Stimulated activated CD8-positive, alpha-beta memory T cell treated with anti-CD3 and anti-CD28 coated beads, Interleukin-4, amount 100 ng/mL, for 24 hours (primary cell): ENCODE data around the gene WNT10A.

Experiments used
- DNase-seq: peaks from one replicate; pipeline ENCODE4 v3.0.0-alpha.2; 2020; ENCODE audit warnings: low read depth

WNT10A gene

DNA sequence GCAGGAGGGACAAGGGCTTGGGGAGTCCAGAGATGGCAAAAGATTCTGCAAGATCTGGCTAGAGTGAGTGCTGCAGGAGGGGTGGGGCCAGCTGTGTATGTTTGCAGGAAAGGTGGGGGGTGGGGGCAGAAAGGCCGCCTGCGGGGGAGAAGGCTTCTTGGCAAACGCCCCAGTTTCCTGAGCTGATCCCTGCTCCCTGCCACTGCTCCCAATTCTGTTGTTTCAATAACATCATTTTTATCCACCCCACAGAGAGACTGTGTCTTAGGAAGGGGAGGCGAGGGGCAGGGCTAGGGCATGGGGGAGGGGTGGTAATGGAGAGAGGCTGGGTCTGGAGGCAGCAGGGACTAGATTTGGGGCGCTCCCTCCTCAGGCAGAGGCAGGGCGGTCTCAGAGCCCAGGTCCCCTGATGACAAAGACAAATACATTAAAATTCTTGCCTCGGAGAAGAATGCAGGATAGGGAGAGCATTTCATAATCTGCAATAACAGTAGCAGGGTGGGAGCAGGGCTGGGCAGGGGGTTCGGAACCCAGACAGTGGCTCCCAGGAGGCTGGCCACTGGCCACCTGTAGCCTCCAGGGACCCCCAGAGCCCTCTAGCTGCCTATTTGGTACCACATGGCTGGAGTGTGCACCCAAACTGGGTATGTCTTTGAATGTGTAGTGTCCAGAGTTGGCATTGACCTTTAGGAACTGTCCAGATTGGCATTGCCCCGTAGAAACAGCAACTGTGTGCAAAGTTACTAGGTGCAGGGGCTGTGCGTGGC lies 23.1 kb upstream of the WNT10A start:
- DNase-seq: no peak

GRCh38 chr2:218858138-218858445 lies 22.6 kb upstream of the WNT10A start:
- no peak for DNase-seq

GRCh38 chr2:218858671-218859555 lies 21.7 kb upstream of the WNT10A start:
- no peak for DNase-seq

DNA sequence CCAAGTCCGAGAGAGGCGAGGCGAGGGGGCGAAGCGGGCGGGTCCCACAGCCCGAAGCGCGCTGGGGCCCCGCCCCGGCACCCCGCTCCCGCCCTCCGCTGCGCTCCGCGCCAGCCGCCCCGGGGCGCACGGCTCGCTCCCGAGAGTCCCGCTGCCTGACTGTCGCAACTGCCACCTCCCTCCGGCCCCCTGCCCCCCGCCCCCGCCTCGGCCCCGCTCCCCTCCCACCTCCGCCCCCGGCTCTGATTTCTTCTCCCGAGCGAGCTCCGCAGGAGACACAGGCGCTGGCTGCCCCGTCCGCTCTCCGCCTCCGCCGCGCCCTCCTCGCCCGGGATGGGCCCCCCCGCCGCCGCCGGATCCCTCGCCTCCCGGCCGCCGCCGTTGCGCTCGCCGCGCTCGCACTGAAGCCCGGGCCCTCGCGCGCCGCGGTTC lies 21.1 kb upstream of the WNT10A start, which contains the start of gene WNT6:
Gene WNT6 (plus strand): TSS at position 250 of the 432 bp plus-strand sequence. CDS start 233 bp downstream, outside the sequence.
- no peak for DNase-seq

- no peak for DNase-seq
Observed at GRCh38 chr2:218859988-218860831, 20.4 kb upstream of the WNT10A start.

- no peak for DNase-seq
Observed at GRCh38 chr2:218860950-218861381, 19.7 kb upstream of the WNT10A start.

- no peak for DNase-seq
Observed at GRCh38 chr2:218861645-218862318, 18.9 kb upstream of the WNT10A start.

- DNase-seq: no peak
Observed at GRCh38 chr2:218863021-218863520, 17.6 kb upstream of the WNT10A start.

DNA sequence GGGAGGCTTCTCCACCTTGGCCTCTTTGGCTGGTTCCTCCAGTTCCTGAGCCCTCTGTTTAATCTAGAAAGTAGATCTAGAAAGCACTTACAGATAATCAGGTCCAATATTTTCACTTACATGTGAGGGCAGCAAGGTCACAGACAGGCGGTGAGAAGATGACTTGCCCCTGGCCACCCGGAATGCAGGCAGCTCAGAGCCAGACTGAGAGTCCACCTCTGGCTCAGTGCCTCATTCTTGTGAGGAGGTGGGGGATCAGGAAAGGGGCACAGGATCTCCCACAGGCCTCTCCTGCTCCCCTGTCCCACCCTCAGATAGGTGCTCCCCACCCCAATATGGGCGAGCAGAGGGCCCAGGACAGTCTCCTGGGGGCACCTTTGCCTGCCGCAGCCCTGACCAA lies 15.3 kb upstream of the WNT10A start:
- no peak for DNase-seq

GRCh38 chr2:218865999-218866398 lies 14.7 kb upstream of the WNT10A start:
- DNase-seq: no peak

DNA sequence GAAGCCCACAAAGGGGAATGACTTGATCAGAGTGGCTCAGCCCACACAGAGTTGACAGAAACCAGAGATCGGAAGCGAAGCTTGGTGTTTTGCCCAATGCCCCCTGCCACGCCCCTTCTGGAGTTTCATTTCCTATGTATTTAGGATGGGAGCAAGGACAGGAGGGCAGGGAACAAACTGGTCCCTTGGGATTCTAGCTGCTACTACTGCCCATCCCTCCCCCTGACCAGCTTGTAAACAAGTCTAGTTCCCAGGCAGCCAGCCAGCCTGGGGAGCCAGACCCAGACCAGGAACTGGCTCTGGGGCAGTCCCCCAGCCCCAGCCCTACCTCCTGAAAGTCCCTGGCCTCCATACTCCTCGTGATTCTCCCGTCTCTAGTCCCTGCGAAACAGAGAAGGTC lies 12.8 kb upstream of the WNT10A start:
- no peak for DNase-seq

GRCh38 chr2:218869064-218869463 lies 11.6 kb upstream of the WNT10A start:
- no peak for DNase-seq

- DNase-seq: no peak
Observed at GRCh38 chr2:218870984-218871344, 9.7 kb upstream of the WNT10A start.

DNA sequence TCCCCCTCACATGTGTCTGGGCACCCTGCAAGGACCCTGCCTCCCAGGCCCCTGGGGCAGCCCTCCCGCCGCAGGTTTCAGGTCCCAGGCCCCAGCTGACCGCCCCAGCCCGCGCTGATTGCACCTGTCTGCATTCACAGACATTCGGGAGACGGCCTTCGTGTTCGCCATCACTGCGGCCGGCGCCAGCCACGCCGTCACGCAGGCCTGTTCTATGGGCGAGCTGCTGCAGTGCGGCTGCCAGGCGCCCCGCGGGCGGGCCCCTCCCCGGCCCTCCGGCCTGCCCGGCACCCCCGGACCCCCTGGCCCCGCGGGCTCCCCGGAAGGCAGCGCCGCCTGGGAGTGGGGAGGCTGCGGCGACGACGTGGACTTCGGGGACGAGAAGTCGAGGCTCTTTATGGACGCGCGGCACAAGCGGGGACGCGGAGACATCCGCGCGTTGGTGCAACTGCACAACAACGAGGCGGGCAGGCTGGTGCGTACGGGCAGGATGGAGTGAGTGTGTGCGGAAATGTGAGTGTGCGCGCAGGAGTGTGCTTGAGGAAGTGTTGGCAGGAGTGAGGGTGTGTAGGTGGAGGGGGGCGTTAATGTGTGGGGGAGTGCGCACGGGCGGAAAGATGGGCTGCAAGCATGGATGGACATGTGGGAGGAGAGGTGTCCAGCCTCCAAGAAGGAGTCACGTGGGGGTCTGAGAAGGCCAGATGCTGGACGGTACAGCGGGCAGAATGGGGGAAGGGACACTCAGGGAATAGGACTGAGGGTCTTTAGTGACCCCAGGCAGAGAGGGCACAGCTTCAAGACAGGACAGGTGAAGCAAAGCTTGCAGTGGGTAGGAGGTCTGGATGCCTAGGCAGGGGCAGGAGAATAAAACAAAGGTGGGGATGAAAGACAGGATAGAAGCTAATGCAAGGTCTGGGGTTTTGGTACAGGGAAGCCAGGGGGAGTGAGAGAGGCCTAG lies 9.0 kb upstream of the WNT10A start:
- no peak for DNase-seq

DNA sequence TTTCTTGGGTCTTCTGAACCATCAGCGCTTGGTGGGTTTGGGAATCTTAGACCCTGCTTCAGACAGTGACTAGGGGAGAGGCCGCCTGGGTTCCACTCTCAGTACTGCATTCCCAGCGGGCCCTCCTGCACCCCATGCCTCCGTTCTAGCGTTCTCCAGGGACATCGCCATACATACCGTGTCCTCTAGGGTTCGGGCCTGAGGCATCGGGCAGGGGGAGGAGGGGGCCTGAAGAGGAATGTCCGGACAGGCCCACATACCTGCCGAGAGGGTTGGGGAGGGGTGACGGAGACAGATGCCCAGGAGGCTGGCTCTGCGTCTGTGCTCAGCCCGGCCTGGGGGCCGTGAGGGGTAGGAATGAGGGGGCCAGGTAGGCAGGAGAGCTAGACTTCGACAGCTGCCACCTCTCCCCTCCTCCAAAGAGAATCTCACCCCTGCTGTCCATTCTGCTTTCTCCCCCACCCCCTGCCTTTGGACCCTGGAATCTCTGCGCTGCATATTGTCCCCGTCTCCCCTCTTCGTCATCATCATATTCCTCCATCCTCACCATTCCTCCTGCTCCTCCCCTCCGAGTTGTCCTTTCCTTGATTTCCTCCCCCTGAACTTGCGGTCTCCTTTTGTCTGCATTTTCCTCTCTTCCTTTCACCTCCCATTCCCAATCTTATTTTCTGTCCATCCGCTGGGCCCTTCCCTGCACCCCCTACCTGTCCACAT lies 7.8 kb upstream of the WNT10A start:
- no peak for DNase-seq

GRCh38 chr2:218873359-218874194 lies 7.1 kb upstream of the WNT10A start:
- DNase-seq: no peak

DNA sequence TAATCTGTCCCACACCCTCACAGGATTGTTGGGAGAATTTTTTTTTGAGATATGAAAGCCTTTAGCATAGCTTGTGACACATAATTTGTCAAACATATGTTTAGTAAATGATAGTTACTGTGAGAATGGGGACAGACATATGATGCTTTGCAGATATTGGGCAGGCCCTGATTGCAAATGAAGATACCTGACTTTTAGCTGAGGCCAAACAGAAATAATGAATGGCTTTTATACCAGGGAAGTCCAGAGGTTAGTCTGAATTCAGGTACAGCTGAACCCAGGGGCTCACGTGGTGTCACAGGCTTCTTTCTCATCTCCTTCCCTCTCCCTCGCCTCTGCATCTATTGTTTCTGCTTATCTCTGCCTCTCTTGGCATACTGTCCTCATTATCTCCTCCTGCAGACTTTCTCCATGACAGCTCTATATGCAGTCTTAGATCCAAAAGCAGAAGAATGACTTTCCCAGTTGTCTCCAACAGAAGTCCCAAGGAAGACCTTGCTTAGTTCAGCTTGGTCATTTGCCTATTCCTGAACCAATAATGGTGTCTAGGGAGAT lies 4.9 kb upstream of the WNT10A start:
- no peak for DNase-seq

- DNase-seq: no peak
Observed at GRCh38 chr2:218876562-218877219, 4.0 kb upstream of the WNT10A start.
